SK-N-SH treated with all-trans-retinoic acid at 6 μM for 48 hours (cell line): ENCODE results near the gene OLFM1.

Experiments used
- ATAC-seq: fragments of 200-7000 bp; cut with Tn5 transposase; 3 replicates; pipeline ENCODE4 v1.9.1; 2020; ENCODE audit warnings: mild to moderate bottlenecking, moderate library complexity
- ARNTL ChIP-seq: fragments of 450-650 bp; formaldehyde crosslinking; IDR thresholded peaks from 2 replicates; pipeline ENCODE4 v1.5.0; 2020; ENCODE audit warnings: low read depth, mild to moderate bottlenecking, moderate library complexity, borderline replicate concordance
- BACH2 ChIP-seq: fragments of 250-450 bp; sonication (Bioruptor Pico); IDR thresholded peaks from 2 replicates; pipeline ENCODE4 v1.9.0; 2021; ENCODE audit warnings: mild to moderate bottlenecking, borderline replicate concordance
- CREB5 ChIP-seq: fragments of 250-450 bp; sonication (Bioruptor Pico); IDR thresholded peaks from 2 replicates; pipeline ENCODE4 v1.5.1; 2020; ENCODE audit warnings: low read depth, mild to moderate bottlenecking, moderate library complexity
- CSDC2 ChIP-seq: fragments of 250-450 bp; sonication (Bioruptor Pico); IDR thresholded peaks from 2 replicates; pipeline ENCODE4 v1.5.0; 2020; ENCODE audit warnings: mild to moderate bottlenecking, moderate library complexity
- ESRRG ChIP-seq: fragments of 250-450 bp; sonication (Bioruptor Pico); IDR thresholded peaks from 2 replicates; pipeline ENCODE4 v1.6.1; 2021; ENCODE audit warnings: mild to moderate bottlenecking
- ISL1 ChIP-seq: fragments of 250-450 bp; sonication (Bioruptor Pico); IDR thresholded peaks from 2 replicates; pipeline ENCODE4 v2.1.2; 2022; ENCODE audit warnings: mild to moderate bottlenecking, moderate library complexity
- OSR1 ChIP-seq: fragments of 250-450 bp; sonication (Bioruptor Pico); IDR thresholded peaks from 2 replicates; pipeline ENCODE4 v1.8.0; 2022; ENCODE audit warnings: moderate library complexity, mild to moderate bottlenecking, inconsistent platforms
- PATZ1 ChIP-seq: fragments of 250-450 bp; sonication (Bioruptor Pico); IDR thresholded peaks from 2 replicates; pipeline ENCODE4 v1.8.0; 2020; ENCODE audit warnings: mild to moderate bottlenecking, moderate library complexity, borderline replicate concordance
- PPARA ChIP-seq: fragments of 250-450 bp; sonication (Bioruptor Pico); IDR thresholded peaks from 2 replicates; pipeline ENCODE4 v1.5.0; 2020; ENCODE audit warnings: mild to moderate bottlenecking, borderline replicate concordance
- RARB ChIP-seq: fragments of 250-450 bp; sonication (Bioruptor Pico); IDR thresholded peaks from 2 replicates; pipeline ENCODE4 v1.8.0; 2021; ENCODE audit warnings: mild to moderate bottlenecking, moderate library complexity
- SNAI2 ChIP-seq: fragments of 250-450 bp; sonication (Bioruptor Pico); IDR thresholded peaks from 2 replicates; pipeline ENCODE4 v1.5.0; 2020; ENCODE audit warnings: mild to moderate bottlenecking, moderate library complexity
- TCF4 ChIP-seq: fragments of 250-450 bp; sonication (Bioruptor Pico); IDR thresholded peaks from 2 replicates; pipeline ENCODE4 v1.8.0; 2021; ENCODE audit warnings: mild to moderate bottlenecking, moderate library complexity, borderline replicate concordance
- TOX ChIP-seq: fragments of 250-450 bp; sonication (Bioruptor Pico); IDR thresholded peaks from 2 replicates; pipeline ENCODE4 v1.8.0; 2021; ENCODE audit warnings: mild to moderate bottlenecking, moderate library complexity, borderline replicate concordance
- TSHZ2 ChIP-seq: fragments of 250-450 bp; sonication (Bioruptor Pico); IDR thresholded peaks from 2 replicates; pipeline ENCODE4 v1.5.0; 2020; ENCODE audit warnings: mild to moderate bottlenecking, moderate library complexity
- ZC3H10 ChIP-seq: fragments of 250-450 bp; sonication (Bioruptor Pico); IDR thresholded peaks from 2 replicates; pipeline ENCODE4 v1.5.1; 2021; ENCODE audit warnings: mild to moderate bottlenecking, moderate library complexity
- ZFP3 ChIP-seq: fragments of 250-450 bp; sonication (Bioruptor Pico); IDR thresholded peaks from 2 replicates; pipeline ENCODE4 v1.5.0; 2020; ENCODE audit warnings: mild to moderate bottlenecking, moderate library complexity
- ZNF565 ChIP-seq: fragments of 450-650 bp; formaldehyde crosslinking; conservative IDR thresholded peaks from 2 replicates; pipeline ENCODE4 v1.5.0; 2020; ENCODE audit warnings: low read depth, mild to moderate bottlenecking, moderate library complexity
- ZNF70 ChIP-seq: fragments of 450-650 bp; formaldehyde crosslinking; IDR thresholded peaks from 2 replicates; pipeline ENCODE4 v1.5.0; 2020; ENCODE audit warnings: mild to moderate bottlenecking, moderate library complexity
- ZNF8 ChIP-seq: fragments of 450-650 bp; formaldehyde crosslinking; IDR thresholded peaks from 2 replicates; pipeline ENCODE4 v1.5.0; 2020; ENCODE audit warnings: mild to moderate bottlenecking, moderate library complexity

The OLFM1 gene

DNA sequence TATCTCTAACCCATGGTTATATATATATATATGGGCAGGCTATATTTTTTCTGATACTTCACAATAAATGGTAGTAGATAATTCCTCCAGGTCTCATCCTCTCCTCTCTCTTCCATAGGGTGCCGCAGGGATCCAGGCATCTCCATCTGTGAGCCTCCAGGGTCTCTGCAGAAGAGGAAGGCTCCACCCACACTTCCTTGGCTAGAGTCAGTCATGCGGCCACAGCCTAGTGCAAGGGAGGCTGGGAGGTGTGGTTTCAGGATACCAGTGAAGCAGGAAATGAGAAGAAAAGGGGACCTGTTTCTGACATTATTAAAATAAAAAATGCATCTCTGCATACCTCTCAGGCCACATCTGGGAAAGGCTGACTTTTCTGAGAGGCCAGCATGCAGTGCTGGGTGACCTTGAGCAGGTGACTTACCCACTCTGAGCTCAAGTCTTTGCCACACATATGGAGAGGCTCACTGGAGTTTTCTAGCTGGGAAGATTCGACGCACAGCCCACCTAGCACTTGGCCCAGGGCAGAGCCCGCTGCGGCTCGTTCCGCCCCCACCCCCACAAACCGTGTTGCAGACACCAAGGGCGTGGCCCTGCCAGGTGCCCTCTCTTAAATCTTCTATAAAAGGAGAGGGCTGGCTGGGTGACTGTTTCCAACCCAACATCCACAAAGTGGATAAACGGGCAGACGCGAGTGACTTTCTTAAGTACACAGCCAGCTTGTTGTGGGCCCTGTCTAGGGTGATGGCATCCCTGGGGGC lies 47.9 kb downstream of the OLFM1 start:
- TF ChIP-seq TSHZ2 (CRISPR knock-in tag) (no peak), BACH2 (CRISPR knock-in tag) (no peak), ZNF565 (CRISPR knock-in tag) (no peak), ZFP3 (no peak), ARNTL (CRISPR knock-in tag) (no peak), PPARA (CRISPR knock-in tag) (no peak), ESRRG (no peak), RARB (CRISPR knock-in tag) (no peak), CSDC2 (CRISPR knock-in tag) (no peak), ZNF70 (CRISPR knock-in tag) (no peak), OSR1 (CRISPR knock-in tag) (no peak), PATZ1 (CRISPR knock-in tag) (no peak), ISL1 (CRISPR knock-in tag) (no peak), ZNF8 (CRISPR knock-in tag) (no peak), ZC3H10 (CRISPR knock-in tag) (no peak), SNAI2 (CRISPR knock-in tag) (no peak), TCF4 (CRISPR knock-in tag) (no peak), TOX (no peak), CREB5 (CRISPR knock-in tag) (no peak)
- TF ChIP-seq, all 23 proteins: peak for 0
- no peak for ATAC-seq

- TF ChIP-seq TCF4 (CRISPR knock-in tag), result no peak
- TF ChIP-seq CSDC2 (CRISPR knock-in tag), result no peak
- no peak for TF ChIP-seq PATZ1 (CRISPR knock-in tag)
- TF ChIP-seq ZC3H10 (CRISPR knock-in tag), result no peak
- ATAC-seq, result no peak
Measured at GRCh38 chr9:135135929-135136315, 48.5 kb downstream of the OLFM1 start.

- ATAC-seq, result no peak
Measured at GRCh38 chr9:135136481-135136880, 49.0 kb downstream of the OLFM1 start.

More at GRCh38 chr9:135136481-135136880, 49.0 kb downstream of the OLFM1 start:
- TF ChIP-seq ZNF8 (CRISPR knock-in tag) (no peak), PATZ1 (CRISPR knock-in tag) (no peak), TCF4 (CRISPR knock-in tag) (no peak), ZC3H10 (CRISPR knock-in tag) (no peak), ARNTL (CRISPR knock-in tag) (no peak), ZNF565 (CRISPR knock-in tag) (no peak), TSHZ2 (CRISPR knock-in tag) (no peak)
